NCI-H69 (cell line): Measurements from ENCODE around the gene EHF.
"Not testable (repeated sequence)": the region's sequence is repeated elsewhere in the genome, so short reads cannot be mapped to it uniquely, and the experiment has no call there.

ENCODE experiments used
- DNase-seq: peaks from one replicate; lab custom pipeline; 2025; lab: John Stamatoyannopoulos, UW

The EHF gene

GRCh38 chr11:34668583-34669053 lies 47.7 kb downstream of the EHF start:
- DNase-seq, result no peak

GRCh38 chr11:34669458-34669857 lies 48.6 kb downstream of the EHF start:
- no peak for DNase-seq

- no peak for DNase-seq
Measured at GRCh38 chr11:34671117-34671516, 50.2 kb downstream of the EHF start.

- DNase-seq, result no peak
Measured at GRCh38 chr11:34671946-34672345, 51.1 kb downstream of the EHF start.

- DNase-seq, result no peak
Measured at GRCh38 chr11:34674038-34674437, 53.1 kb downstream of the EHF start.

- DNase-seq, result no peak
Measured at GRCh38 chr11:34676227-34676626, 55.3 kb downstream of the EHF start.

- no peak for DNase-seq
Measured at GRCh38 chr11:34679681-34680080, 58.8 kb downstream of the EHF start.

- DNase-seq, result peak; percentile 71
Measured at GRCh38 chr11:34680206-34680605, 59.3 kb downstream of the EHF start.

- peak; percentile 80 for DNase-seq
Measured at GRCh38 chr11:34680918-34681586, 60.2 kb downstream of the EHF start.

- peak; percentile 26 for DNase-seq
Measured at GRCh38 chr11:34682825-34683224, 61.9 kb downstream of the EHF start.

- no peak for DNase-seq
Measured at GRCh38 chr11:34683396-34683795, 62.5 kb downstream of the EHF start.

- DNase-seq, result no peak
Measured at GRCh38 chr11:34685864-34686263, 65.0 kb downstream of the EHF start.

- DNase-seq, result not testable (repeated sequence)
Measured at GRCh38 chr11:34692299-34692698, 71.4 kb downstream of the EHF start.

GRCh38 chr11:34696862-34697261 lies 76.0 kb downstream of the EHF start:
- no peak for DNase-seq

- DNase-seq, result no peak
Measured at GRCh38 chr11:34706709-34707461, 86.0 kb downstream of the EHF start.

- DNase-seq, result no peak
Measured at GRCh38 chr11:34707462-34707840, 86.6 kb downstream of the EHF start.
